Stimulated activated CD8-positive, alpha-beta memory T cell treated with anti-CD3 and anti-CD28 coated beads, Interleukin-4, amount 100 ng/mL, for 24 hours (primary cell): ENCODE data around the gene LAPTM4A.
"Not testable (repeated sequence)": the region's sequence is repeated elsewhere in the genome, so short reads cannot be mapped to it uniquely, and the experiment has no call there.

Source experiments
- DNase-seq: peaks from one replicate; pipeline ENCODE4 v3.0.0-alpha.2; 2020; ENCODE audit warnings: low read depth

LAPTM4A gene

DNA sequence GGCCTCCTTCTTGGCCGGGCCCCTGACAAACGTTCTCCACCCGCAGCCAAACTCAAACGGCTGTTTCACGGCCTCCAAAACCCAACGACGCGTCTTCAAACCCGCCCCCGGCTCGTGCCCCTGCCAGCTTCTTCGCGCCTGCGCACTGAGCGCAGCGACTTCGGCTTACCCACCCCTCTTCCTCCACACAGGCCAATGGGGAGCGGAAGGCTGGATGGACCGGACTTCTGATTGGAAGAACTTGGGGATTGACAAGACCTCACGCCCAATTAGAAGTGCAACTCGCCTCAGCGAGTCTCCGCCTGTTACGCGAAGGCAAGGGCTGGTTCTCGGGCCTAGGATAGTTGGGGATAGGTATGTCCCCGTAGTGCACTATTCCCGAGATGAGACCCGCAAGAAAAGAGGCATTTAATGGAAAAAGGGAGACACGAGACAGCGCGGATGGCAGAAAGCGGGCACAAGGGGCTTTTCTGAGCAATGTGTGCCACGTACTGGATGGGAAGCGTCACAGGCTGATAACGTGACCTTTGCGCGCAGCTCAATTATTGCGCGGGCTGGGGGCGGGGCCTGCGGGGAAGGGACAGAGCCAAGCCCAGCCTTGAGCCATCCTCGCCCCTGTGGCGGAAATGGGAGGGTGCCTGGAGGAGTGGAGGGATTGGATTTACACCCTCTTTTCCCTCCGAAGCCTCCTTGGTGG is at the start of gene LAPTM4A:
TSS of gene LAPTM4A (minus strand) at position 97 of the 697 bp plus-strand sequence. CDS start 108 bp downstream, outside the sequence.
- DNase-seq, result peak; percentile 94

DNA sequence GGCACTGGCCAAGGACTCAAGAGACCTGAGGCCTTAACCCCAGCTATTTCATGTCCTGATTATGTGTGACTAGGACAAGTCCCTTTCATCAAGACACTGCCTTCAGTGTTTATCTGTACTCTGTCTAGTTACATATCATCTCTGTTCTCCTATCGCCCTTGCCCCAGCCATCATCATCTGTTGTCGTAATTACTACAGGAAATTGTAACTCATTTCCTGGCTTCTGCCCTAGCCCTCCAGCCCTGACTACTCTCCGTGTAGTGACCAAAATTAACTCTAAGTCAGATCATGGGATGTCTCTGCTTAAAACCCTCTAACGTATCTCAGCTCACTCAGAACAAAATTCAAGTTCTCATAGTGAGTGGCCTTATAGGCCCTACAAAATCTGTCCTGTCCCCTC is 49.3 kb upstream of the LAPTM4A start:
- no peak for DNase-seq

GRCh38 chr2:20099780-20100179 is 48.4 kb upstream of the LAPTM4A start:
- DNase-seq, result no peak

DNA sequence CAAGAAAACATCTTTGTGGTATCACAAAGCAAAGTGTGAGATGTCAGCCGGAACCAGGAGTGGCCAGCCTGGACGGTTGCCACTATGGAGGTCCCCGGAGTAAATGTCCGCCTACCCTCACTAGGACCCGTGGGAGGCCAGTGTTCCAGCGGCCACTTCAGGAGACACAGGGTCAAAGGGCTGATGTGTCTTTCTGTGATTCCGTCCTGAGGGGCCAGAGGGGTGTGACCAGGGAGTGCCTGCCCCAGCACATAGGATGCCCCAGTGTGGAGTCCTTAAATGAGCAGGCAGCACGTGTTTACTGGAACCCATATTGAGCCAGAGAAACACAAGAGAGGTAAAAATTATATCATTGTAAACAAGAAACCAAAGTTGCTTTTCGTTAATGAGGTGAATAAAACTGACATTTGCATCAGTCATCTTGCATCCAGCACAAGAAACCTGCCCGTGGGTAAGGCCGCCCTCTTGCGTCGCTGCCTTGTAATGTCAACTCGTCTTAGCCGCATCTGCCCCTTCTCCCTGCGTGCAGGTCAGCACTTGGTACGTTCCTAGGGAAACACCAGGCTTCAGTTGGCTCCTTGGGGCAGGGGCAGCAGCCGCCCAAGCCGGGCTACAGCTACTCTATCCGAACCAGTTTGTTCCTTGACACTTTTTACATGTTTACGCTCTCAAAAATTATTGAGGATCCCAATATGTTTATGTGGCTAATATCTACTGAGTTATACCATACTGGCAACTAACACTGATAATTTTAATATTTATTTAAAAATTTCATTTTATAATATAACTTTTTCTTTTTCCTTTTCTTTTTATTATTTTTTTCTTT is 46.7 kb upstream of the LAPTM4A start:
- DNase-seq, result peak; percentile 55

- no peak for DNase-seq
These were observed 44.0 kb upstream of the LAPTM4A start for GRCh38 chr2:20095469-20095868.

- DNase-seq, result no peak
These were observed 43.5 kb upstream of the LAPTM4A start for GRCh38 chr2:20094955-20095354.

- no peak for DNase-seq
These were observed 42.8 kb upstream of the LAPTM4A start for GRCh38 chr2:20094142-20094755.

GRCh38 chr2:20093263-20094141 is 42.1 kb upstream of the LAPTM4A start:
- no peak for DNase-seq

DNA sequence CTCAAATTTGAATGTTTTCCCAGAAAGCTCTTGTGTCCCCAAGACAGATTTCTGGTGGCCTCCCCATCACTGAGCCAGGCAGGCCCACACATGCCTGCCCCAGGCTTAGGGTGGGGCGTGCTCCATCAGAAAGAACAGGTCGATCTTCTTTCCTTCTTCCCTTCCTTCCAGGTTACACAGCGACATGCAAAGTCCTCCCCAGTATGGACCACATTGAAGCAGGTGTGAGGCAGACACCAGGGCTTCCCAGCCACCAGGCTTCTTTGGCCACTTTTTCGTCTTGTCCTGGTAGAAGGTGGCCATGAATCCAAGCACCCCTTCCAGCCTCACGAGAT is 41.4 kb upstream of the LAPTM4A start:
- no peak for DNase-seq

DNA sequence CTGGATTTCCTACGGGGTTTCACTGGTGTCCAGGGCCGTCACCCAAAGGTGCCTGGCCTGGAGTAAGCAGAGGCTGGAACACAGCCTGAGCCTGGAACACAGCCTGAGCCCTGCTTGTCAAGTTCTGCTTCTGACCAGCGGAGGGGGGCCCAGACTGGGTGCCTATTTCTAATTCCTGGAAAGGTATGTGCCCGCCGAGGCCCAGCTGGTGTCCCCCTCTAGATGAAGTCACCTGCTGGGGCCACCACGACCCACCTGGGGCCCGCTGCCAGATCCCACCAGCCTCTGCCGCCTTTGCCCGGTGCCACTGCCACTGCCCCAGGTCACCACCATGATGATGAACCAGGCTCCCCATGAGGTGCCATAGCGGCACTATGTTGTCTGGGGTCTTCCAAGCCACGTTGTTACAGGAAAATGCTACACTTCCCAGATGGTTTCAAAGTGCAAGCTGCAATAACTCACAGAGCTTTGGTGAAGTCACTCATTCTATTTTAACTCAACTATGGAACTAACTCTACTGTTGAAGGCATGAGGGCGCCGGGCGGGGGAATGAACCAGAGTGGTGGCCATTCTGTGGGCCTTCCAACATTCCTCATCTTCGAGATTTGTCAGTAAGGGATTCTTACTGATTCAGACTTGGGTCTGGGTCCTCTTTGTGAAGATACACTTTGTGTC is 40.9 kb upstream of the LAPTM4A start:
- no peak for DNase-seq

- no peak for DNase-seq
These were observed 40.0 kb upstream of the LAPTM4A start for GRCh38 chr2:20091305-20091991.

GRCh38 chr2:20089715-20090464 is 38.5 kb upstream of the LAPTM4A start:
- no peak for DNase-seq

GRCh38 chr2:20085909-20086308 is 34.5 kb upstream of the LAPTM4A start:
- not testable (repeated sequence) for DNase-seq

DNA sequence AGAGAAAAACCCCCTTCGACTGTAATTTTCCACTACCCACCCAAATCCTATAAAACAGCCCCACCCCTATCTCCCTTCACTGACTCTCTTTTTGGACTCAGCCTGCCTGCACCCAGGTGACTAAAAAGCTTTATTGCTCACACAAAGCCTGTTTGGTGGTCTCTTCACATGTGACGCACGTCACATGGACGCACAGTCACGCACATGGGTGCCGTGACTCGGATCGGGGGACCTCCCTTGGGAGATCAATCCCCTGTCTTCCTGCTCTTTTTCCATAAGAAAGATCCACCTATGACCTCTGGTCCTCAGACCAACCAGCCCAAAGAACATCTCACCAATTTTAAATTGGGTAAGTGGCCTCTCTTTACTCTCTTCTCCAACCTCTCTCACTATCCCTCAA is 31.4 kb upstream of the LAPTM4A start:
- DNase-seq, result not testable (repeated sequence)

GRCh38 chr2:20081841-20082240 is 30.4 kb upstream of the LAPTM4A start:
- DNase-seq, result no peak

- no peak for DNase-seq
These were observed 29.5 kb upstream of the LAPTM4A start for GRCh38 chr2:20080839-20081415.

GRCh38 chr2:20080428-20080827 is 29.0 kb upstream of the LAPTM4A start:
- DNase-seq, result no peak

DNA sequence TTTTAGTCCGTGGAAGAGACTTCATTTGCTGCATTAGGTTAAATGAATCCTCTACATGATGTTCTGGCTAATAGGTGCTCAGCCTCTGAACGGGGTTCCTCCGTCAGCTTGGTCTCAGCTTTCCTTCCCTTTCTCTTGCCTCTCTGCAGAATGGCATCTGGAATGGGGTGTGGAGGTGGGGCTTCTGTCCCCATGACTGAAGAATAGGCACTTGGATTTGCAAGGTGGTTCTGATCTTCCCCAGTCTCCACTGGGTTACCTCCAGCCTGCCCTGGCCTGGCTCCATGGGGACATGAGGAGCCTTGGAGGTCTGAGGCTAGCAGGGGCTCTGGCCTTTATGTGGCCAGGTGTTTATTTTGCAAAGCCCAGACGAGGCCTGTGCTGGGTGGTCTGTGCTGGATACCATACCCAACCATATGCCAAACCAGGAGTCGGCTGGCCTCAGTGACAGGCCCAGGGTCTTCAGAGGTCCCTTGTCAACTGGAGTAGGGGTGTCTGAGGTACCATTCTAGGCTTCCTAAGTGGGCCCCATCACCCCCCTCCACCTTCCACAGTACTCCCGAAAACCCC is 28.2 kb upstream of the LAPTM4A start:
- no peak for DNase-seq

GRCh38 chr2:20077411-20077940 is 26.0 kb upstream of the LAPTM4A start:
- DNase-seq, result no peak
